GM12864 (cell line): ENCODE data around the gene TMEM59L.

Experiments used
- DNase-seq: peaks from one replicate; pipeline ENCODE4 v3.0.0-alpha.2; 2011; ENCODE audit warnings: low read depth
- H3K4me3 ChIP-seq: 2 replicates; pipeline ENCODE4 v1.5.1; 2011; ENCODE audit warnings: mild to moderate bottlenecking, low read depth, low read length, control low read depth
- TF ChIP-seq, protein P1 (sequence below): IDR thresholded peaks from 2 replicates; pipeline ENCODE4 v1.5.1; 2011; ENCODE audit warnings: low read depth, mild to moderate bottlenecking, moderate library complexity, low read length, control low read depth, inconsistent platforms; ENCODE audit errors: missing control alignments

TMEM59L gene

DNA sequence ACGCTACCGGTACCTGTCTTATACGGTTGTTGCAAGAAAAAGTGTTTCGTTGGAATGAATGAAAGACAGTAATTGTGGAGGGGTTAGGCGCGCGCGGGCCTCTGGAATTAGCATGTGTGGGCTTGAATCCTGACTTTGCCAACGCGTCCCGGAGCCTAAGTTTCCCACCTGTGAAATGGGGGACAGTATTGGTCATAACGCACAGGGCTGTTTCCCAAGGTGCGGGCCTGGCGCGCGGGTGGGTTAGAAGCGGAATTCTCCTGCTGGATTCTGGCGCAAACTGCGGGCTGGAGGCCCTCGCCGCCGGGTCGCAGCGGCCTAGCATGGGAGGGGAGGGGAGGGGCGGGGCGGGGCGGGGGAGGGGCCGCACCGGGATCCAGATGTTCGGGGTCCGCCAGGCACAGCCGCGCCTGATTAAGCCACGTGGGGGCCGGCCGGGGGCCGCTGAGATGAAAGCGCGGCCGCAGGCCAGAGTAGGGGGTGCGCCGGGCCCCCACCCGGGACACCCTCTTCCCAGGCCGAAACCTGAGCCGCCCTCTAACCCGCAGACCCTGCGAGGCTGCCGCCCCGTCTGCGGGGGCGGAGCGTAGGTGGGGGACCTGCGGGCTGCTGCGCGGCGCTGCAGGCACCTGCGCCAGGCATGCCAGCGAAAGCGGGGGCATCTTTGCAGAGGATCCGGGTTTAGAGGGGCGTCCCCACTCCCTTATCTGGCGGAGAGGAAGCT is 1.2 kb upstream of the TMEM59L start:
- no peak for DNase-seq
- TF ChIP-seq, protein P1, sequence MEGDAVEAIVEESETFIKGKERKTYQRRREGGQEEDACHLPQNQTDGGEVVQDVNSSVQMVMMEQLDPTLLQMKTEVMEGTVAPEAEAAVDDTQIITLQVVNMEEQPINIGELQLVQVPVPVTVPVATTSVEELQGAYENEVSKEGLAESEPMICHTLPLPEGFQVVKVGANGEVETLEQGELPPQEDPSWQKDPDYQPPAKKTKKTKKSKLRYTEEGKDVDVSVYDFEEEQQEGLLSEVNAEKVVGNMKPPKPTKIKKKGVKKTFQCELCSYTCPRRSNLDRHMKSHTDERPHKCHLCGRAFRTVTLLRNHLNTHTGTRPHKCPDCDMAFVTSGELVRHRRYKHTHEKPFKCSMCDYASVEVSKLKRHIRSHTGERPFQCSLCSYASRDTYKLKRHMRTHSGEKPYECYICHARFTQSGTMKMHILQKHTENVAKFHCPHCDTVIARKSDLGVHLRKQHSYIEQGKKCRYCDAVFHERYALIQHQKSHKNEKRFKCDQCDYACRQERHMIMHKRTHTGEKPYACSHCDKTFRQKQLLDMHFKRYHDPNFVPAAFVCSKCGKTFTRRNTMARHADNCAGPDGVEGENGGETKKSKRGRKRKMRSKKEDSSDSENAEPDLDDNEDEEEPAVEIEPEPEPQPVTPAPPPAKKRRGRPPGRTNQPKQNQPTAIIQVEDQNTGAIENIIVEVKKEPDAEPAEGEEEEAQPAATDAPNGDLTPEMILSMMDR, result no peak
- no peak overlapping the region for H3K4me3 ChIP-seq

DNA sequence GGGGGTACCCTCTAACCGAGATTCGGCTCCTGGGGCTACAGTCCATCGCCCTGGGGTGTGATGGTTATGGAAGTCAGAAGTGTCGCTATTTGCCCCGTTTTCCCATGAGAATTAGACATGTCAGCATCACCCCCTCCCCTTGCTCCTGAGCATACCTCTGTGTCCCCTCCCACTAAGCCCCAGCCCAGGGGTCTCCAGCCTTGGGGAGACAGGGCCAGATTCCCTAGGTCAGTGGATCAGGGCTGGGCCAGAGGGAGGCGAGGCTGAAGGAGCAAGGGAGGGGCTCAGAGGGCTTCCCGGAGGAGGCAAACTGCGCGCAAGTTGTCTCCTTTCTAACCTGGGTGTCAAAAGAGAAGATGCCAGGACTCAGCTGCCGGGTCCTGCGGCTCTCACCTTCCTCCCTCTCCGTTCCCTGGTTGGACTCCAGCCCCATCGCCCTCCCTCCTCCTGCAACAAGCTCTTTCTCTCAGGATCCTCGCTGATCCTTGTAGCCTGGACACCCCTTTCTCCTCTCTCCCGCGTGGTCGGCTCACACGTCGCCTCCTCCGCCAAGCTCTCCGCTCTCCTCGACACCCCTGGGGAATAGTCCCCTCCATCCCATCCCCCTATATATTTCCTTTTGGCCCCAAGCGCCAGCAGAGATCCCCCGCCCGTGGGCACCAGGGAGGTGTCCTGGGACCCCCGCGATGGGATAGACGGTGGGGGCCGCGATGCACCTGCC is 459 bp upstream of the TMEM59L start:
- TF ChIP-seq, protein P1, result no peak
- no peak overlapping the region for H3K4me3 ChIP-seq
- DNase-seq, result no peak

DNA sequence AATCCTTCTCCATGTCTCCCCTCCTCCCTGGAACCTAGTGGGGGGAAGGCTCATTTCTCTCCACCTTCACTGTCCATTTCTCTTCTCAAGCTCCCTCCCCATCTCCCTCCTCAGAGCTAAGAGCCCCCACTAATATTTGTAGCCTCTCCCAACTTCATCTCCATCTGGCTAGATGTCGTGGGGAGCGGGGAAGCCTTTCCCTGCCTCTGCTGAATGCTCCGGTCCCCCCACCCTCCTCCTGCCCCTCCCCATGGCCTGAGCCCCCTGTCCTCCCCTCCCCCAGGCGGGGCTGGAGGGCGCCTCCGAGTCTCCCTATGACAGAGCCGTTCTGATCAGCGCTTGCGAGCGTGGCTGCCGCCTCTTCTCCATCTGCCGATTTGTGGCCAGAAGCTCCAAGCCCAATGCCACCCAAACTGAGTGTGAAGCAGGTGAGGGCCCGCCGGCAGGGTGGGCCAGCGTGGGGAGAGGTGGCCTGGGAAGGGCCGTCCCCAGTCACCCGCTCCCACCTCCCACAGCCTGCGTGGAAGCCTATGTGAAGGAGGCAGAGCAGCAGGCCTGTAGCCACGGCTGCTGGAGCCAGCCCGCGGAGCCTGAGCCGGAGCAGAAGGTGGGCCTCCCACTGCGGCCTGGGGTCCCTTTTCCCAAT is 1.0 kb downstream of the TMEM59L start:
- no peak for DNase-seq
- H3K4me3 ChIP-seq, result no peak overlapping the region
- TF ChIP-seq, protein P1, result no peak

DNA sequence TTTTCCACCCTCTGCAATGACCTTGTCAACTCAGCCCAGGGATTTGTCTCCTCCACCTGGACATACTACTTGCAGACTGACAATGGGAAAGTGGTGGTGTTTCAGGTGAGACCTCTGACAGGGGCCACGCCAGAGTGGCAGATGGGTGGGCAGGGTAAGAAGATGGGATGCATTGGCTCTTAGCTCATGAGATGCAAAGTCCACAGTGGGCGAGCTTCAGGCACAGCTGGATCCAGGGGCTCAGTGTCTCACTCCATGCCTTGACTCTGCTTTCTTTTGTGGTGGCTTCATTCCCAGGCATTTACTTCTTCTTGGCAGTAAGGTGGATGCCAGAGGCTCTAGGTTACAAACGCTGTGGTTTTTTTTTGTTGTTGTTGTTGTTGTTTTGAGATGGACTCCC is 3.4 kb downstream of the TMEM59L start:
- DNase-seq, result no peak
- H3K4me3 ChIP-seq, result no peak overlapping the region
- TF ChIP-seq, protein P1, result no peak

DNA sequence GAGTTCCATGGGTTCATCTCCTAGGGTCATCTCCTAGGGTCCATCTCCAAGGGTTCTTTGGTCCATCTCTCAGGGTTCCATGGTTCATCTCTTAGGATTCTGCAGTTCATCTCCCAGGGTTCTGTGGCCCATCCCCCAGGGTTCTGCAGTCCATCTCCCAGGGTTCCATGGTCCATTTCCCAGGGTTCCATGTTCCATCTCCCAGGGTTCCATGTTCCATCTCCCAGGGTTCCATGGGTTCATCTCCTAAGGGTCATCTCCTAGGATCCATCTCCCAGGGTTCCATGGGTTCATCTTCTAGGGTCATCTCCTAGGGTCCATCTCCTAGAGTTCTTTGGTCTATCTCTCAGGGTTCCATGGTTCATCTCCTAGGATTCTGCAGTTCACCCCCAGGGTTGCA is 4.9 kb downstream of the TMEM59L start:
- no peak for DNase-seq
- TF ChIP-seq, protein P1, result no peak
- H3K4me3 ChIP-seq, result no peak overlapping the region

DNA sequence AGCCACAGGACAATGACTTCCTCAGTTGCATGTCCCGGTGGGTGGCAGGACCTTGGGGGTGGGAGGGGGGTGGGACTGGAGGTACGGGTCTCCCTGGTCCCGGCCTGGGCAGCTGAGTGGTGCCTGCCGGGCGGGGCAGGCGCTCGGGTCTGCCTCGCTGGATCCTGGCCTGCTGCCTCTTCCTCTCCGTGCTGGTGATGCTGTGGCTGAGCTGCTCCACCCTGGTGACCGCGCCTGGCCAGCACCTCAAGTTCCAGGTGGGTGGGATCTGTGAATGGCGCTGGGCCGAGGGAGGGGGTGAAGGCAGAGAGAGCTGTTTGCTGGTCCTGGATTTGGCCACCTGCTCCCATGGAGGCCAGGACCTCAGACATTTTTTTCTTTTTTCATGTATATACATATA is 5.6 kb downstream of the TMEM59L start:
- no peak overlapping the region for H3K4me3 ChIP-seq
- TF ChIP-seq, protein P1, result no peak
- DNase-seq, result no peak
